Stimulated activated CD4-positive, alpha-beta T cell treated with anti-CD3 and anti-CD28 coated beads, Interleukin-2, amount 100 ng/mL, for 24 hours (primary cell): ENCODE measurements around the gene BBS7.

Experiments
- DNase-seq, 2 donors: peaks; one replicate each; pipeline ENCODE4 v3.0.0-alpha.2; 2020

BBS7 gene

DNA sequence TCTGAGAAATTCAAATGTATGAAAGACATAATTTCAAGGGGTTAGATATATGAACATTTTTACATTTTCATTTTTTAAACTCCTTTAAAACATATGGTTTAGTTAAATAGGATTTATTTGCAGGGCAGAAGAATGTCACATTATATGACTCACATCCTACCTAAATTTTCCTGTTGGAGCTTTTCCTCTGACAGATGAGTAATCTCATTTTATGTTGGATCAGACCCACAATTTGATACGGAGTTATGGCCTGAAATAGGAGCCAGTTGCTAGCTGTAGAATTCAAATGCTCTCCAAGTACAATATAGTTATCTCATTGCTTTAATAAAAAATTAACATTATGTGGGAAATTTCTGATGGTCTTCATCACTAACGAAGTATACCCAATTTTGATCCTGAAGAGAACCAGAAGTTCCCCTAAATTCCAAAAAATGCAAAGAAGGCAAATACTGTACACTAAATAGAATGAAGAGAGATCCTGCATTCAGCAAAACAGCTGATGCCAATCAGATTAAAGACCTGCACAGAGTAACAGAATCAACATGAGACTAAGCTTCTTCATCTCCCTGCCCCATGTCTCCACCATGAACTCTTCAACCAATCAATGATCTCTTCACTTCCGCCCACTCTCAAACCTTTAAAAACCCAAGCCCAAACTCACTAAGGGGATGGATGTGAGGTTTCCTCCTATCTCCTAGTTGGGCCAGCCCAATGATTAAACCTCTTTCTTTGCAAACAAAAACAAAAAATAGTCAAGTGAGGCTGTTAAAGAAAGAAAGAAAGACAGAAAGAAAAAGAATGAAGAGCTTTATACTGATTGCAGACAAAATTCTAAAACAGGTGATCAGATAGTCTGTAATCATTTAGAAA lies 80.1 kb downstream of the BBS7 start:
- DNase-seq = no peak

DNA sequence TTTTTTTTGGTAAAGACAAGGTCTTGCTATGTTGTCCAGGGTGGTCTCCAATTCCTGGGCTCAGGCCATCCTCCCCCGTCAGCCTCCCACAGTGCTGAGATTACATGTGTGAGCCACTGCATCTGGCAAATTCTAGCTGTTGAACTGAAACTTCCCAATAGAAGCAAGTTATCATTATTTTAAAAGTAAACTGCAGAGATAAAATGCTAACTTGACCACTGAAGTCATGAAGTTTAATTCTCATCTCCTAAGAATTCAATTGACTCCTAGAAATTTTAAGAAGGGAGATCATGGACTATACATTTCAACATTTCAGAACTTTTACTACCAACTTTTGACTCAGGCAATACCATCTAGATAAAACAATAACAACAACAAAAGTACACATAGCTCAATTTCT lies 80.8 kb downstream of the BBS7 start:
- no peak for DNase-seq

DNA sequence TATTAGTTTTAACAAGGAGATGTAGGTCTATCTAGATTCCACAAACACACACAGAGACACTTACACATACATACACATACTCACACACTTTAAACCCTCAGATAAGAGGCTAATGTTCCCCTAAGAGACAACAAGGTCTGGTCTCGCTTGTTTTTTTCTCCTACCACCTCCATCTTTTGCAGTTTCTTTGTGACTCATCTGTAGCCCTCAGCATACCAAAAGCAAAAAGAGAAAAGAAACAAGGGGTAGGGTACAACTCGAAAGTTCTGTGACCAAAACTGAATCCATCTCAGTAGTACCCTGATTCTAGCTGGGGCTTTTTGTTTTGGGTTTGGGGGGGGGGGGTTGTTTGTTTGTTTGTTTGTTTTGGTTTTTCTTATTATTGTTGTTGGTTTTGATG lies 81.4 kb downstream of the BBS7 start:
- no peak for DNase-seq

DNA sequence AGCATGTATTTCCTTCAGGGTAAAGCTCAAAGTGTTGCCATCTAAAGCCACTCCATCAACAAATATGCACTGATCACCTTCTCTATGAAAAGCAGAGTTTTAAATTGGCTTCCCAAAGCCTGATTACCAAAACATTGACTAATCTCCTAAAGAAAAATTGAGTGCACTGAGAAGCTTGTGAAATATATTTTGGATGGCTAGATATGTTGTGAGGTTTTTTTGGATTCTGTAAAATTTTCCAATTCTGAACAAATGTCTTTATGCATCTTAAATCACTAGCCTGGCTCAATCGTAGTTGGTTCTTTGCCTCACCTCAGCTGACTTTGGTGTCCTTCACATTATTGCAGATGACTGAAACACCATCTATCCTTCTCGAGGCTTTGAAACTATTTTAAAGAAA lies 84.1 kb downstream of the BBS7 start:
- DNase-seq = no peak

DNA sequence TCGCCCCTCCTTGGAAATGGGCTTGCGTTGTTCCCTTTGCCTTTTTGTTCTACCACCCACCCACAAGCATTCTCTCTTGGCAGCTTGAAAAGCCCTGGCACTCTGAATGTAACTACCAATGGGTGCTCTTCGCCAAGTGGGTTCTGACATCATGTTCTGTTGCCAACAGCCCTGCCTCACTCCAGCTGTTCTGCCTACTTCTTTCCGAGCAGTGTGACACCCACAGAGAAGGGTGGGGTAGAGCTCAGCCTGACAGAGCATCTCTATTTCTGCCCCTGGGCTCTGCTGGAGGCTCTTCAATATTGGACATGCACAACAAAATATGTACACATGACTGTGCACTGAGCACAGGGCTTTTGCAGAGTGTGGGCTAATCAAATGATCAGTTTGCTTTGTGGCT lies 84.8 kb downstream of the BBS7 start:
- DNase-seq = no peak

DNA sequence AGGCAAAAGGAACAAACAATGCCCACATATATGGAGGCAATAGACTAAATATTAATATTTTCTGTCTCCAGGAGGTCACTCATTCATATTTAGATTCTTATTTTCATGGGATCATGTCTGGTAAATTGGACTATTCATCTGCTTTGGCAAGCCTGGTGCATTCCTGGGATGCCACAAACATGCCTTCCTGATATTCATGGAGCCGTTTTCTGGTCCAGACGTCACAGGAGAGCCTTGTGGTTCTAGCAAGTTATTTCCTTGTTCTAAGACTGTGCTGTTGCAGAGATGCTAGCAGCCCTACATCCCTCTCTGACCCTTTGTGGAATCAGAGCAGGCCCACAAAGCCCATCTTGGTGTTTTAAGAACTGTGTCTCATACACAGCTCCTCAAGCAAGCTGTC lies 85.3 kb downstream of the BBS7 start:
- DNase-seq = no peak

DNA sequence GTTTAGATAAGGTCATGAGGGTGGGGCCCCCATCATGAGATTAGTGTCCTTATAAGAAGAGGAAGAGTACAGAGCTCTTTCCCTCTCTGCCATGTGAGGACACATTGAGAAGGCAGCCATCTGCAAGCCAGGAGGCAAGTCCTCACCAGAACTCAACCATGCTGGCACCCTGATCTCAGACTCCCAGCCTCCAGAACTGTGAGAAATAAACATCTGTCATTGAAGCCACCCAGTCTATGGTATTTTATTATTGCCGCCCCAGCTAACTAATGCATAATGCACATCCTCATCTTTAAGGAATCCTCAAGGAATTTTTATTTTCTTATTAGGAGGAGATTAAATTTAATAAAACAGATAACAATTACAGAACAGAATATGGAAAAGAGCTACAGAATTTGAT lies 85.9 kb downstream of the BBS7 start:
- no peak for DNase-seq

DNA sequence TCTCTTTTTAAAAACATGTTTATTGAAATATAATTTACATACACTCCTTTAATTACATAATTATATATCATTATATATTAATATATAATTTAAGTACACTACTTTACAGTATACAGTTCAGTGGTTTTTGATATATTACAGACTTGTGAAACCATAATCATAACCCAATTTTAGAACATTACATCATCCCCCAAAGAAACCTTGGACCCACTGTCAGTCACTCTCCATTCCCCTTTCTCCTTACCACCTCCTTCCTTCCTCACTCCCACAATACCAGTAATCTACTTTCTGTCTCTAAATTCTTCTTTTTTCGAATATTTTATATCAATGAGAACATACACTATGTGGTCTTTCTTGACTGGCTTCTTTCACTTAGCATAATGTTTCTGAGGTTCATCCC lies 87.1 kb downstream of the BBS7 start:
- DNase-seq = no peak

DNA sequence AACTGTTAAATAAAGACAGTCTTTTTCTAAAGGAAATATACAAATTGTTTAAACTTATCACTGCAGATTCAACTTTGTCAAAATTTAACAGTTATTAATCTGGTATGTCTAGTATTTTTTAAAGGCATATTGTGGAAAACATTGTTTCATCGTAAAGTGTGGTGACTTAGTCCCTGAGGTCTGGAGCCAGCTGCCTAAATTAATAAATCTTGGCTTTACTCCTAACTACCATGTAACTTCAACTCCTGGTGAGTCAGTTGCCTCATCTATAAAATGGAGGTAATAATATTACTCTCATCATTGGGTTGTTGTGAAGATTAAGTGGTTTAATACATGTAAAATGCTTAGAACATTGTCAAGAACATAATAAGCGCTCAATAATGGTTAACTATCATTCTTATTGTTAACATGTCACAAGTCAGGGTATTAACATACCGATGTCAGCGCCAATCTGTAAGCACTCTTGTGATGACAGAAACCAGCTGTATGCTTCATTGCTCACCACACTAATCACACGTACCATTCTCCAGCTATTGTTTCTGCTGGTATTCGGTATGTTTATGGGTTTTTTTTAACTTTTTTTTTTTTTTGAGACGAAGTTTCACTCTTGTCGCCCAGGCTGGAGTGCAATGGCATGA lies 91.2 kb downstream of the BBS7 start:
- no peak for DNase-seq

DNA sequence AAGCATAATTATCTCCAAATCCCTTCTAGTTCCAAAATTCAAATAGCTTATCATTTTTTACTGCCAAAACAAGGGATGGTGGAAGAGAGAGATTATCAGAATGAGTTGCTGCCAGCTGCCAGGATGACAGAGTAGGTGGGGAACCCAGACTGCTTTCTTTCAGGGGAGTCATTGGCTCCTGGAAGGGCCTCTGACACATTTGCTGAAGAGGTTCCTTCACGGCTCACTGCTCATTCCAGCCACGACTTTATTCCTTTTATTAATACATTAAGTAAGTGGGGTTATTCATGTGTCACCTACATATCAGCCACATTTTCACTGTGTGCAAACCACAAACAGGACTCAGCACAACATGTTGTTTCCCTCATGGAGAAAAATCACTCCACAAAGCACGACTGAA lies 92.6 kb downstream of the BBS7 start:
- DNase-seq = no peak

DNA sequence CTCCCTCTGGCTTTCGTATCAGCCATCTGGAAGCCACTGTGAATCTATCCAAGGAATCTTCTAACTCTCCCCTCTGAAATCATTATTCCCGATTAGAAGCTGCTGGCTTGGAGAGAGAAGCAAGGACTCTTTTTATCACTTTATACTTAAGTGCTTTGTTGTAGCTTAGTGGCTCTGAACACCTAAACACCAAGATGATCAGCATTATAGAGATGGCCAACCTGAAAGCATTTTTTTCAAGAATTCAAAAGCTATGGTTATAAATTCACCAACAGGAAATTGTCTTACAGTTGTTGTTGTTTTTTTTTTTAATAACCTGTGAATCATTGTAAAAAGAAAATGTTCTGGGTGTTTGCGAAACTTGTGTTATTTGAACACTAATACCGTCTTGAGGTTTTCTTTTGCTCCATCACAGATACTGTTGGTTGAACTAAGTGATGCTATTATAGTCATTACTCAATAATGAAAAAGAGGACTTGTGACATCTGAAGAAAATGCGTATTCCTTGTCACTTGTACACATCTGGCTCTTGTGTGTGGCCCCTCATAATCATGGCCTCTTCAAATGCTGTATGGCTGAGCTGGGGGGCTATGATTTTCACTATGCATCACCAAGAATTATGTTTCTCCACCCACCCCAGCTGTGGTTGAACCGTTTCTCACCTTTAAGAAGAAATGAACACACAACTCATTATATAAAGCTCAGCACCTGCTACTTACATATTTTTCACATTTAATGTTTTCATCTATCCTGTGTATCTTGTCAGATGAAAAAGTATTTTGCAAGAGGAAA lies 93.5 kb downstream of the BBS7 start:
- no peak for DNase-seq
